ENCODE data around the gene DCAF6.
"Not testable (repeated sequence)": the region's sequence is repeated elsewhere in the genome, so short reads cannot be mapped to it uniquely, and the experiment has no call there.

The DCAF6 gene, protein sequence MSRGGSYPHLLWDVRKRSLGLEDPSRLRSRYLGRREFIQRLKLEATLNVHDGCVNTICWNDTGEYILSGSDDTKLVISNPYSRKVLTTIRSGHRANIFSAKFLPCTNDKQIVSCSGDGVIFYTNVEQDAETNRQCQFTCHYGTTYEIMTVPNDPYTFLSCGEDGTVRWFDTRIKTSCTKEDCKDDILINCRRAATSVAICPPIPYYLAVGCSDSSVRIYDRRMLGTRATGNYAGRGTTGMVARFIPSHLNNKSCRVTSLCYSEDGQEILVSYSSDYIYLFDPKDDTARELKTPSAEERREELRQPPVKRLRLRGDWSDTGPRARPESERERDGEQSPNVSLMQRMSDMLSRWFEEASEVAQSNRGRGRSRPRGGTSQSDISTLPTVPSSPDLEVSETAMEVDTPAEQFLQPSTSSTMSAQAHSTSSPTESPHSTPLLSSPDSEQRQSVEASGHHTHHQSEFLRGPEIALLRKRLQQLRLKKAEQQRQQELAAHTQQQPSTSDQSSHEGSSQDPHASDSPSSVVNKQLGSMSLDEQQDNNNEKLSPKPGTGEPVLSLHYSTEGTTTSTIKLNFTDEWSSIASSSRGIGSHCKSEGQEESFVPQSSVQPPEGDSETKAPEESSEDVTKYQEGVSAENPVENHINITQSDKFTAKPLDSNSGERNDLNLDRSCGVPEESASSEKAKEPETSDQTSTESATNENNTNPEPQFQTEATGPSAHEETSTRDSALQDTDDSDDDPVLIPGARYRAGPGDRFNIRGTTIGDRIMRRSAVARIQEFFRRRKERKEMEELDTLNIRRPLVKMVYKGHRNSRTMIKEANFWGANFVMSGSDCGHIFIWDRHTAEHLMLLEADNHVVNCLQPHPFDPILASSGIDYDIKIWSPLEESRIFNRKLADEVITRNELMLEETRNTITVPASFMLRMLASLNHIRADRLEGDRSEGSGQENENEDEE

GRCh38 chr1:167936068-167936929 lies at the start of gene DCAF6:
DCAF6 (plus strand) TSS chr1:167936683; CDS start chr1:167936912, 229 bp downstream.
- DNase-seq = peak; percentile 99

DNA sequence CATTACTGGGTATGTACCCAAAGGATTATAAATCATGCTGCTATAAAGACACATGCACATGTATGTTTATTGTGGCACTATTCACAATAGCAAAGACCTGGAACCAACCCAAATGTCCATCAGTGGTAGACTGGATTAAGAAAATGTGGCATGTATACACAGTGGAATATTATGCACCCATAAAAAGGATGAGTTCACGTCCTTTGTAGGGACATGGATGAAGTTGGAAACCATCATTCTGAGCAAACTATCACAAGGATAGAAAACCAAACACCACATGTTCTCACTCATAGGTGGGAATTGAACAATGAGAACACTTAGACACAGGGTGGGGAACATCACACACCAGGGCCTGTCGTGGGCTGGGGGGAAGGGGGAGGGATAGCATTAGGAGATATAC lies 49.3 kb upstream of the DCAF6 start:
- DNase-seq = not testable (repeated sequence)

GRCh38 chr1:167890400-167890799 lies 46.1 kb upstream of the DCAF6 start:
- no peak for DNase-seq

DNA sequence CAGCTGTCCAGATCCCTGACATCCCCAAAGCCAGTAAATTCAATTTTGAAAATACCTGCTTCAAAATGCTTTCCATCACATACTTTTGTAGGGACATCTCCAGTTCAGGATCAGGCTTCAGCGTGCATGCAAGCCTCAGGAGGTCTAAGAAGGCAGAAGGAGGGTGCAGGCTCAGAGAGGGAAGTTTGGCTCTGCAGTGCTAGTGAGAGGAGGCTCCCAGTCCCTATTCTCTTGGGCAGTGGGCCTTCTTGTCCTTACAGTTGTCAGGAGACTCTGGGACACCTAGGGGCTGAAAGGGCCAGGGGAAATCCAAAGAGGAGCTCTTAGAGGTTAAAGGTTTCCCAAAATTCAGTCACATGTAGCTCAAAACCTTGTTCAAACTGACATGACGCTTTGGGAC lies 42.7 kb upstream of the DCAF6 start:
- DNase-seq = no peak

DNA sequence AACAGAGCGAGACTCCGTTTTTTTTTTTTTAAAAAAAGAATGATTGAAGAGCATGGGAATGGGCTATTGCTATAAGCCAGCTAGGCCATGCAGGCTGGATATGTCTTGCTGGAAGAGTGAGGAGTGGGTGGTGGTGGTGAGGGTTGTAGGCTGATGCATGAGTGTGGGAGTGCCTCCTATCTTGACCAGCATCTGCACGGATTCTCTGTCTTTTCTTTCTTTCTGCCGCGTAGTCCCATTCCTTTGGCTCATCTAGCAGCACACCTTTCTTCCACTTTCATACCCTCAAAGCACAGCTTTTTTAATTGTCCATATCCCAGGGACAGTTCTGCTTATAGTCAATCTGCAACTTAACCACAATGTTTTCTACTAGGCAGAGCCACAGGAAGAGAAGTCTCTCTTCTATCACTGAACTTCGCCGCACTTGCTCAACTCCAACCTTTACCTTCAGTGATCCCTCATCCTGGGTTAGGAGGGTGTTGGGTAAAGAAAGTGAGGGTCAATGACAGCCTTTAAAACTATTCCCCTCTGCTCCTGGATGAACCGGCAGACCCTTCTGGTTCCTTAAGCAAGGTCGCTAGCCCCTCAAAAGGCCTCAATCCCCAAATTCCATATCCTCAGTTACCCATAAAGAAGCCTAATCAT lies 37.8 kb upstream of the DCAF6 start:
- no peak for DNase-seq

GRCh38 chr1:167899253-167899681 lies 37.2 kb upstream of the DCAF6 start:
- DNase-seq = no peak

DNA sequence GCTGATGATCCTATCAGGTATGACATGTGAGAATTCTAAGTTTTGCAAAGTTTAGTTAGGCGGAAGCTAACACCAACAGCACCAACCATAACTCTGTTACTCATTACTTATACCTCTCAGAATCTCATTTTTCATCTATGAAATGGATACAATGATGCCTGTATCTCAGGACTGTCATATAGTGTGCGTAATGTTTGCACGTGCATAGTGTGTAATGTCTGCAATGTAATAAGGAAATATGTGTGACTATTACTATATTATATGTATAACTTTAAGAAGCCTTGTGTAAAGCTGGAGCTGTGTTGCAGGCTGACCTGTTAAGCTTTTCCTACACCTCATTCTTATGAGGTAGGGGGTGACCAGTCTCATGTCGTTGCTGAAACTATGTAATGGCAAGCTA lies 35.6 kb upstream of the DCAF6 start:
- no peak for DNase-seq

GRCh38 chr1:167904652-167905130 lies 31.8 kb upstream of the DCAF6 start:
- DNase-seq = no peak

GRCh38 chr1:167905182-167905581 lies 31.3 kb upstream of the DCAF6 start:
- no peak for DNase-seq

DNA sequence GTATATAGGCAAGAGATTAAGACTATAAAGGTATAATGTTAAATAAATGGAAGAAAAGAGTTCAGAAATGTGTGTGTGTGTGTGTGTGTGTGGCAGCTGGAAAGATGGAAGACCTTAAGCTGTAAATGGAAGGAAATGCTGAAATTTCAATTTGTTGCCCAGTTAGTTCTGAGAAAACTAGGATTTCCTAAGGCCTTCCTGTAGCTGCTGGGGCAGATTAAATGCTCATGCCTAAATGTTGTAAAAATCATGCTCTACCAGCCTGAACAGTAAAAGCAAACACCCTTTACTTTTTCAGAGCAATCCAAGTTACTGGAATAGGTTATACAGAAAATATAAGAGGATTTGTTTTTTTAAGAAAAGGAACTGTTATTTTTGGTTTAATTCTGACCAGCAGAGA lies 30.8 kb upstream of the DCAF6 start:
- DNase-seq = no peak

DNA sequence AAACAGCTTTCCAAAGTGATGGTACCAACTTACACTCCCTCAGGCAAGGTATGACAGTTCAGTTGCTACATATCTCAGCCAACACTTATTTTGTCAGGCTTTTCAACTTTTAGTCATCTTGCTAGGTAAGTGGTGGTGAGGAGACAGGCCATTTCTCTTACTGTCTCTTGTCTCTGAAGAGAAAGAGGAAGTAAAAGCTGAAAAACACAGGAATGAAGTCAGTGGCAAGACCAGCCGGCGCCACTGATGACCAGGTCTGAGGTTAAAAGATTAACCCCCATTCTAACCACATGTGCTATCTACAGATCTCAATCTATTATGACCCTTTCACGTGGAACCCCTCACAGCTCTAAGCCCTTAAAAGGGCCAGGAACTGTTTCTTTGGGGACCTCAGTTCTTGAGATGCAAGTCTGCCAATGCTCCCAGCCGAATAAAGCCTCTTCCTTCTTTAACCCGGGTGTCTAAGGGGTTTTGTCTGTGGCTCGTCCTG lies 26.7 kb upstream of the DCAF6 start:
- no peak for DNase-seq

DNA sequence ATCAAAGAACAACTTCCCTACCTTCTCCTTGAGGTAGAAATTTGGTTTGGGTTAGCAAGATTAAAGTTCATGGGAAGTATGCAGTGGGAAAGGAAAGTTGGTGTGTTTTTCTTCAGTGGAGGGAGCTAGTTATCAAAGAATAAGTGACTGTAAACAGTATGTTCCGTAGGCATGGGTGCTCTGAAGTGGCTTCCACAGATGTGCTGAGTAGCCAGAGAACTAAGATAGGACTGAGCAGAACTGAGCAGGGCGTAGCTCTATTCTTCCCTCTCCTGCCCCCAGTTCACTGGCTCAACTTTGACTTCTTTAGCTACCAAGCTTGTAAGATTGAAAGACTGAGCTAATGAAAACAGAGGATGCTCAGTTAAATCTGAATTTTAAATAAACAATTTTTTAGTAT lies 26.0 kb upstream of the DCAF6 start:
- DNase-seq = no peak

GRCh38 chr1:167911413-167911812 lies 25.1 kb upstream of the DCAF6 start:
- DNase-seq = no peak

GRCh38 chr1:167912294-167912693 lies 24.2 kb upstream of the DCAF6 start:
- no peak for DNase-seq

GRCh38 chr1:167913895-167914496 lies 22.5 kb upstream of the DCAF6 start, which contains the start of gene ADCY10:
ADCY10 (minus strand) TSS chr1:167914134; CDS start chr1:167905140, 8,994 bp downstream.
- no peak for DNase-seq

GRCh38 chr1:167915569-167915968 lies 20.9 kb upstream of the DCAF6 start:
- DNase-seq = no peak

DNA sequence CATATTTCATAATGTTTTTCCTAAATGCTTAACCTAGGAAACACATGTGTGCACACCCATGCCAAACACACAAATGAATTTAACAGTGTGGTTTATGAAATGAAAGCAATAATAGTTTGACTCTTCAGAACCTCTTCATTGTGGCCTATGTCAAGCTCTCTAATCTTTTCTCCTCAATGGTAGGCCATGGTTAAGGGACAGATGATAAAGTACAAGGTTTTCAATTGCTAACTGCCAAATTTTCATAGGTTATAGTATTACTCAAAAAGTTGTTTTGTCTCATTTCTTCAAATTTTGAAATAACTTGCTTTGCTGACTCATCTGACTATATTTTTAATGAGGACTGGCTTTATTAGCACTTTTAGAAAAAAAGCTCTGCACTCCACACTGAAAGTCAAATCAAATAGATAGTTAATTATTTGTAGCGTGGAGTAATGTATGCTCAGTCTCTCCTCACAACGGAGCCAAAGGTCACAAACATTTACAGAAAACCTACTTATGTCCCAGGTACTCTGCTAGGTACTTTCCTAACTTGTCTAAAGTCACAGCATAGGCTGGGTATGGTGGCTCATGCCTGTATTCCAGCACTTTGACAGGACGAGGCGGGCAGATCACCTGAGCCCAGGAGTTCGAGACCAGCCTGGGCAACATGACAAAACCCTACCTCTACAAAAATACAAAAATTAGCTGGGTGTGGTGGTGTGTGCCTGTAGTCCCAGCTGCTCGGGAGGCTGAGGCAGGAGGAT lies 19.5 kb upstream of the DCAF6 start:
- DNase-seq = no peak

DNA sequence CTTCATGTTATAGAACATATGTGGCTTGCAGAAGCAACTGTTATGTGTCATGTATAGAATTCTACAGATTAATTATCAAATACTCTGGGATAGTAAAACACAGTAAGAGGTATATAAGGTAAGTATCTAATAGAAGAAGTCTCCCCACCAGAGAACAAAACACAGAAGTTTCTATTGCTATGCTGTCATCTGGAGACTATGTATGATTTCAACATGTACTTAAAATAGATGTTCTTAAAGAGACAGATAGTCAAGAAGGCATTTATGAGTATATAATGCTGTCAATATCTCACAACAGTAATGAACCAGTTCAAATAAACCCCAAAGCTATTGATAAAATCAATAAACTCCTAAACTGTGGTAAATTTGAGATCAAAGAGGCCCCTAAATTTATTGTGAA lies 14.5 kb upstream of the DCAF6 start:
- no peak for DNase-seq

DNA sequence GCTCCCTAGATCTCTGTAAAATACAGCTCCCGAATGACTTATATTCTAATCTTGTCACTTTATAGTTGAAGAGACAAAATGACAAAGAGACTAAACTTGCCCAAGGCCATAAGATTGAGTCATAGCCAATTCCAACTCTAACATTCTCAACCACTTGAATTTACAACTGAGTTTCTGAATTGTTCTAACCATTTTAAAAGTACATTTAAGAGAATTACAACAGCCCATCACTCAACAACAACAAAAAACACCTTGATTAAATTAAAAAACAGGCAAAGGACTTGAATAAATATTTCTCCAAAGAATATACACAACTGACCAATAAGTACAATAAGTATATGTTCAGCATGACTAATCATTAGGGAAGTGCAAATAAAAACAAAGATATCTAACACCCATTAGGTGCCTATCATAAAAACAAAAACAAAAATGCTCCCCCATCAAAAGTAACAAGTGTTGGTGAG lies 13.8 kb upstream of the DCAF6 start:
- no peak for DNase-seq

- DNase-seq = no peak
Measured at GRCh38 chr1:167923324-167924056, 13.0 kb upstream of the DCAF6 start.
